ENCODE results near the gene RAPSN.

RAPSN gene

DNA sequence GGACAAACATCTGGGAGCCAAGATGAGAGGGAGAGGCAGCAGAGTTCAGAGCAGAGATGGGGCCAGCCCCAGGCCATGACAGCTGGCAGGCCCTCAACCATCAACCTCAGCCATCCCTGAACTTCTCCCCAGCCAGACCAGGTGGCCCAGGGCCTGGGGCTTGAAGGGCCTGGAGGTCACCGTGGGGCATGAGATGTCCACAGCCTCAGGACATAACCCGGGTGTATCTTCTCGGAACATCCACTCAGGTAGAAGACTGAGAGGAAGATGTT, 53.0 kb downstream of the RAPSN start:
- DNase-seq (ENCODE audit: low spot score): no peak
- peak overlapping the region; percentile 71 for H3K18ac ChIP-seq (ENCODE audit: low read length)

GRCh38 chr11:47395223-47396048, 53.5 kb downstream of the RAPSN start:
- Histone ChIP-seq H3K18ac (ENCODE audit: low read length) (peak overlapping the region; percentile 83), H2AFZ (ENCODE audit: low read length) (peak overlapping the region; percentile 80), H3K14ac (ENCODE audit: low read length) (no peak overlapping the region), H3K9ac (ENCODE audit: low read depth, low read length, poor library complexity) (no peak overlapping the region), H3K4me3 (ENCODE audit: low read length in 2 of 2) (no peak overlapping the region), H3K4ac (ENCODE audit: low read length) (no peak overlapping the region), H4K91ac (ENCODE audit: low read depth, low read length, poor library complexity) (no peak overlapping the region), H4K8ac (ENCODE audit: low read depth, low read length) (peak overlapping the region; percentile 43), H3K79me1 (ENCODE audit: low read depth, low read length) (peaks cover 1% of the 10 kb centered on the region), H2BK120ac (ENCODE audit: low read depth, low read length) (no peak overlapping the region), H2BK15ac (ENCODE audit: low read length) (peak overlapping the region; percentile 21), H2AK5ac (ENCODE audit: low read depth, low read length) (peak overlapping the region; percentile 75), H2BK5ac (ENCODE audit: low read length) (no peak overlapping the region), H3K4me2 (ENCODE audit: insufficient read depth, low read length, poor library complexity, severe bottlenecking) (no peak overlapping the region), H3K23ac (ENCODE audit: low read depth, low read length, poor library complexity) (no peak overlapping the region), H3K27me3 (ENCODE audit: control insufficient read depth in 3 of 3, insufficient read depth in 3 of 3, low read depth in 1 of 3, low read length in 3 of 3) (no peaks in the 10 kb centered on the region), H3K9me3 (replicated peaks in 1 of 2; ENCODE audit: control insufficient read depth in 2 of 2, insufficient read depth in 1 of 2, low read depth in 1 of 2, low read length in 2 of 2) (no peaks in the 10 kb centered on the region), H3K4me1 (ENCODE audit: control insufficient read depth in 2 of 2, insufficient read depth in 1 of 2, low read depth in 1 of 2, low read length in 2 of 2) (peaks cover 5% of the 10 kb centered on the region in 2 donors), H3K27ac (replicated peaks; ENCODE audit: low read length) (no peak overlapping the region), H2BK12ac (ENCODE audit: low read length) (peak overlapping the region; percentile 22), H3K36me3 (replicated peaks in 1 of 2; ENCODE audit: control insufficient read depth in 2 of 2, insufficient read depth in 2 of 2, low read length in 2 of 2) (no peaks in the 10 kb centered on the region)
- DNase-seq (ENCODE audit: low spot score): no peak
- WGBS, 2 donors (ENCODE audit: extremely low coverage in 2 of 2, insufficient read length in 2 of 2, insufficient replicate concordance in 1 of 2): no CpG with 5 or more reads among the region's 25 CpGs

More for the DNA sequence above, 53.0 kb downstream of the RAPSN start:
- H2BK5ac ChIP-seq (ENCODE audit: low read length): no peak overlapping the region
- no peaks in the 10 kb centered on the region for H3K36me3 ChIP-seq (replicated peaks in 1 of 2; ENCODE audit: control insufficient read depth in 2 of 2, insufficient read depth in 2 of 2, low read length in 2 of 2)
- no peak overlapping the region for H3K23ac ChIP-seq (ENCODE audit: low read depth, low read length, poor library complexity)
- peaks cover 6% of the 10 kb centered on the region in 2 donors for H3K4me1 ChIP-seq (ENCODE audit: control insufficient read depth in 2 of 2, insufficient read depth in 1 of 2, low read depth in 1 of 2, low read length in 2 of 2)
- peak overlapping the region; percentile 21 for H2BK15ac ChIP-seq (ENCODE audit: low read length)
- peak overlapping the region; percentile 37 for H2AFZ ChIP-seq (ENCODE audit: low read length)
- H2BK12ac ChIP-seq (ENCODE audit: low read length): no peak overlapping the region
- H3K27ac ChIP-seq (replicated peaks; ENCODE audit: low read length): no peak overlapping the region
- H3K79me1 ChIP-seq (ENCODE audit: low read depth, low read length): peaks cover 1% of the 10 kb centered on the region
- no peak overlapping the region for H3K4ac ChIP-seq (ENCODE audit: low read length)
- WGBS, 2 donors (ENCODE audit: extremely low coverage in 2 of 2, insufficient read length in 2 of 2, insufficient replicate concordance in 1 of 2): no CpG with 5 or more reads among the region's 3 CpGs
- no peak overlapping the region for H3K4me2 ChIP-seq (ENCODE audit: insufficient read depth, low read length, poor library complexity, severe bottlenecking)
- H3K9ac ChIP-seq (ENCODE audit: low read depth, low read length, poor library complexity): no peak overlapping the region
- no peak overlapping the region for H2BK120ac ChIP-seq (ENCODE audit: low read depth, low read length)
- H3K9me3 ChIP-seq (replicated peaks in 1 of 2; ENCODE audit: control insufficient read depth in 2 of 2, insufficient read depth in 1 of 2, low read depth in 1 of 2, low read length in 2 of 2): no peaks in the 10 kb centered on the region
- no peak overlapping the region for H3K4me3 ChIP-seq (ENCODE audit: low read length in 2 of 2)
- H2AK5ac ChIP-seq (ENCODE audit: low read depth, low read length): peak overlapping the region; percentile 75
- no peak overlapping the region for H3K14ac ChIP-seq (ENCODE audit: low read length)
- no peaks in the 10 kb centered on the region for H3K27me3 ChIP-seq (ENCODE audit: control insufficient read depth in 3 of 3, insufficient read depth in 3 of 3, low read depth in 1 of 3, low read length in 3 of 3)
- H4K8ac ChIP-seq (ENCODE audit: low read depth, low read length): no peak overlapping the region
- no peak overlapping the region for H4K91ac ChIP-seq (ENCODE audit: low read depth, low read length, poor library complexity)

- Histone ChIP-seq H3K4me2 (ENCODE audit: insufficient read depth, low read length, poor library complexity, severe bottlenecking) (no peak overlapping the region), H3K79me1 (ENCODE audit: low read depth, low read length) (peaks cover 1% of the 10 kb centered on the region), H2BK5ac (ENCODE audit: low read length) (no peak overlapping the region), H4K8ac (ENCODE audit: low read depth, low read length) (peak overlapping the region; percentile 17), H4K91ac (ENCODE audit: low read depth, low read length, poor library complexity) (no peak overlapping the region), H3K9ac (ENCODE audit: low read depth, low read length, poor library complexity) (peak overlapping the region; percentile 21), H2AFZ (ENCODE audit: low read length) (peak overlapping the region; percentile 80), H3K23ac (ENCODE audit: low read depth, low read length, poor library complexity) (peak overlapping the region; percentile 73), H3K36me3 (replicated peaks in 1 of 2; ENCODE audit: control insufficient read depth in 2 of 2, insufficient read depth in 2 of 2, low read length in 2 of 2) (no peaks in the 10 kb centered on the region), H3K4ac (ENCODE audit: low read length) (no peak overlapping the region), H3K27me3 (ENCODE audit: control insufficient read depth in 3 of 3, insufficient read depth in 3 of 3, low read depth in 1 of 3, low read length in 3 of 3) (no peaks in the 10 kb centered on the region), H3K4me3 (ENCODE audit: low read length in 2 of 2) (no peak overlapping the region), H3K18ac (ENCODE audit: low read length) (peak overlapping the region; percentile 85), H2AK5ac (ENCODE audit: low read depth, low read length) (peak overlapping the region; percentile 46), H3K4me1 (ENCODE audit: control insufficient read depth in 2 of 2, insufficient read depth in 1 of 2, low read depth in 1 of 2, low read length in 2 of 2) (peaks cover 0 to under 1% of the 10 kb centered on the region in 2 donors), H2BK120ac (ENCODE audit: low read depth, low read length) (no peak overlapping the region), H3K9me3 (replicated peaks in 1 of 2; ENCODE audit: control insufficient read depth in 2 of 2, insufficient read depth in 1 of 2, low read depth in 1 of 2, low read length in 2 of 2) (no peaks in the 10 kb centered on the region), H2BK15ac (ENCODE audit: low read length) (peak overlapping the region; percentile 2), H3K27ac (replicated peaks; ENCODE audit: low read length) (no peak overlapping the region), H2BK12ac (ENCODE audit: low read length) (no peak overlapping the region), H3K14ac (ENCODE audit: low read length) (peak overlapping the region; percentile 71)
- no peak for DNase-seq (ENCODE audit: low spot score)
- no CpG with 5 or more reads among the region's 39 CpGs for WGBS, 2 donors (ENCODE audit: extremely low coverage in 2 of 2, insufficient read length in 2 of 2, insufficient replicate concordance in 1 of 2)
Observed at GRCh38 chr11:47394322-47395222, 54.4 kb downstream of the RAPSN start.

DNA sequence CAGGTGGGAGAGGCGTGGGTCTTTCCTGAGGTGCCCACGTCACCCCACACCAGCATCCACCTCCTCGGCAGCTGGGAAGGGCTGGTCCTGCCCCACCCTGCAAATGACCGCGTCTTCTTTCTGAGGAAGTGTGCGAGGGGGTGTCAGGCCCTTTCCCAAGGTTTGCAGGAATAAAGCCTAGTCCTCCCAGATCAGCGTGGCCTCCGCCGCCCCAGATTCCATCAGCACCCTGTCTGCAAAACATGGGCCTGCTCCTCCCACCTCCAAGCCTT, 55.0 kb downstream of the RAPSN start:
- H3K9me3 ChIP-seq (replicated peaks in 1 of 2; ENCODE audit: control insufficient read depth in 2 of 2, insufficient read depth in 1 of 2, low read depth in 1 of 2, low read length in 2 of 2): no peaks in the 10 kb centered on the region
- peak overlapping the region; percentile 59 for H2BK15ac ChIP-seq (ENCODE audit: low read length)
- H2BK120ac ChIP-seq (ENCODE audit: low read depth, low read length): no peak overlapping the region
- H3K36me3 ChIP-seq (replicated peaks in 1 of 2; ENCODE audit: control insufficient read depth in 2 of 2, insufficient read depth in 2 of 2, low read length in 2 of 2): no peaks in the 10 kb centered on the region
- no peak overlapping the region for H3K14ac ChIP-seq (ENCODE audit: low read length)
- no peak overlapping the region for H3K4me3 ChIP-seq (ENCODE audit: low read length in 2 of 2)
- no peak overlapping the region for H3K9ac ChIP-seq (ENCODE audit: low read depth, low read length, poor library complexity)
- no peak for DNase-seq (ENCODE audit: low spot score)
- no peak overlapping the region for H2BK12ac ChIP-seq (ENCODE audit: low read length)
- H2AK5ac ChIP-seq (ENCODE audit: low read depth, low read length): peak overlapping the region; percentile 69
- no peak overlapping the region for H4K91ac ChIP-seq (ENCODE audit: low read depth, low read length, poor library complexity)
- peaks cover 0 to under 1% of the 10 kb centered on the region in 2 donors for H3K4me1 ChIP-seq (ENCODE audit: control insufficient read depth in 2 of 2, insufficient read depth in 1 of 2, low read depth in 1 of 2, low read length in 2 of 2)
- no peak overlapping the region for H2BK5ac ChIP-seq (ENCODE audit: low read length)
- H3K18ac ChIP-seq (ENCODE audit: low read length): no peak overlapping the region
- peaks cover 1% of the 10 kb centered on the region for H3K79me1 ChIP-seq (ENCODE audit: low read depth, low read length)
- peak overlapping the region; percentile 80 for H2AFZ ChIP-seq (ENCODE audit: low read length)
- WGBS, 2 donors (ENCODE audit: extremely low coverage in 2 of 2, insufficient read length in 2 of 2, insufficient replicate concordance in 1 of 2): no CpG with 5 or more reads among the region's 9 CpGs
- no peak overlapping the region for H3K23ac ChIP-seq (ENCODE audit: low read depth, low read length, poor library complexity)
- H3K4ac ChIP-seq (ENCODE audit: low read length): no peak overlapping the region
- no peaks in the 10 kb centered on the region for H3K27me3 ChIP-seq (ENCODE audit: control insufficient read depth in 3 of 3, insufficient read depth in 3 of 3, low read depth in 1 of 3, low read length in 3 of 3)
- no peak overlapping the region for H3K27ac ChIP-seq (replicated peaks; ENCODE audit: low read length)
- H4K8ac ChIP-seq (ENCODE audit: low read depth, low read length): no peak overlapping the region
- H3K4me2 ChIP-seq (ENCODE audit: insufficient read depth, low read length, poor library complexity, severe bottlenecking): no peak overlapping the region
